Fibroblast of villous mesenchyme (primary cell): ENCODE measurements around the gene MPC1L. TPM values are rescaled to one million over a fixed set of nuclear protein-coding genes. Genes with fewer than 3 reads are reported as not detected.
"Not testable (repeated sequence)": the region's sequence is repeated elsewhere in the genome, so short reads cannot be mapped to it uniquely, and the experiment has no call there.

ENCODE experiments used
- DNase-seq: peaks from one replicate; pipeline ENCODE4 v3.0.0-alpha.2; 2010; ENCODE audit warnings: low read depth
- H3K4me3 ChIP-seq: 2 replicates; pipeline ENCODE4 v1.5.1; 2011; ENCODE audit warnings: low read depth, mild to moderate bottlenecking, low read length
- CTCF ChIP-seq: IDR thresholded peaks from 2 replicates; pipeline ENCODE4 v1.5.1; 2012; ENCODE audit warnings: low read depth, mild to moderate bottlenecking, low read length; ENCODE audit not compliant: insufficient read depth
- total RNA-seq: library from RNA; depleted of rRNA; stranded (reverse); fragments of >200 nt; gene quantifications from 2 replicates; pipeline ENCODE4 v1.2.3, GENCODE V29; 2012

MPC1L gene
- total RNA-seq, 1 donor: not detected

- DNase-seq: peak; percentile 93
- peak within 1 kb of the TSS; percentile 75 for H3K4me3 ChIP-seq
- no peak for TF ChIP-seq CTCF
These were observed 42.5 kb upstream of the MPC1L start, which contains the start of gene ATP6AP2 for GRCh38 chrX:40580537-40581335. TSS of gene ATP6AP2 (plus strand) at chrX:40580970. CDS start at chrX:40581066, 96 bp downstream.

GRCh38 chrX:40581336-40581920, 41.8 kb upstream of the MPC1L start:
- no peak for TF ChIP-seq CTCF
- peak overlapping the region; percentile 75 for H3K4me3 ChIP-seq
- DNase-seq: peak; percentile 48

DNA sequence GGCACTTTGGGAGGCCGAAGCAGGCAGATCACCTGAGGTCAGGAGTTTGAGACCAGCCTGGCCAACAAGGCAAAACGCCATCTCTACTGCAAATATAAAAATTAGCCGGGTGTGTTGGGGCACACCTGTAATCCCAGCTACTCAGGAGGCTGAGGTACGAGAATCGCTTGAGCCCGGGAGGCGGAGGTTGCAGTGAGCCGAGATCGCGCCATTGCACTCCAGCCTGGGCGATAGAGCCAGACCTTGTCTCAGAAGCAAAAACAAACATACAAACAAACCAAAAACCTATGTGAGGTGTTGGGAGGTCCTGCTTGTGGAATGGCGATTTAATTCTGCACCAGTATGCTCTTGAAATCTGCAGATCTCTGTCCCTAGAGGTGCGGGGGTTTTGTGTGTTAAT, 41.0 kb upstream of the MPC1L start:
- H3K4me3 ChIP-seq, DNase-seq: not testable (repeated sequence)

DNA sequence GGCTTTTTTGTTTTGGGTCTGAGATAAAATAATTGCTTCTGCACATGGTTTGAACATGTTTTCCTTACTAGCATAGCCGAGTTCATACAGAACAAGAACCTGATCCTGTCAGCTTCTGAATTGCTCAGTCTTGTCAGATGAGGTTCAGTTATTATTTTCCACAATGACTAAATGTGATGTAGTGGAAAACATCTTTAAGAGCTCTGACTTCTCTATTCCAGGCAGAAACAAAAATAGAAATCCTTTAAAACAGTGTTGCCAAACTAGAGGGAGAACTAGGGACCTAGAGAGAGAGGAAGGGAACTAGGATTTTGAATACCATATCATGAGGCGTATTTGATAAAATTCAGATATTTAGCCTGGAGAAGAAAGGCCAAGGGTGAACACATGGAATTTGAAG, 40.4 kb upstream of the MPC1L start:
- H3K4me3 ChIP-seq: no peak overlapping the region
- no peak for TF ChIP-seq CTCF
- DNase-seq: no peak

- not testable (repeated sequence) for DNase-seq, H3K4me3 ChIP-seq
These were observed 35.6 kb upstream of the MPC1L start for GRCh38 chrX:40587623-40588022.

DNA sequence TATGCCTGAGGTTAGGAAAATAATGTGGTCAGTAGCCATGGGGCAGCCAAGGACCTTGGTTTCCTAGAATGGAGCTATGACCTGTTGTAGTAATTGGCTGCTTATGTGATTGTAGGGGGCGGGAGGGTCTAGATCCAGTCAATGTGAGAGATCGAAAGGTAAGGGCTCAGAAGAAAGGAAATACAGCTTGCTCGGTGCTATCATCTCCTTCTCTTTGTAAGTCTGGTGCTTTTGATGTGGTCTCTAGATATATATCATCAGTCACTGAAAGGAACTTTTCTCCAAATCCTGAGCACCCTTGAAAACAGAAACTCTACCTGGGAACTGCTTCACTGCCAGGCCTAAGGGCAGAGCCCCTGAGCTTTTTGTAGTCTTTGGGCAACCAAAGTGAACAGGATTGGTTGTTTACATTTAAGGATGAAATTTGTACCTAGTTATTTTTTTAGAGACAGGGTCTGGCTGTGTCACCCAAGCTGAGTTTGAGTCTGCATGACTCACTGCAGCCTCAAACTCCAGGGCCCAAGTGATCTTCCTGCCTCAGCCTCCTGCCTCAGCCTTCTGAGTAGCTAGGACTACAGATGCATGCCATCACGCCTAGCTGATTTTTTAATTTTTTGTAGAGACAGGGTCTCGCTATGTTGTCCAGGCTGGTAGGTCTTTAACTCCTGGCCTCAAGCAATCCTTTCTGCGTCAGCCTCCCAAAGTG, 33.5 kb upstream of the MPC1L start:
- DNase-seq, H3K4me3 ChIP-seq: not testable (repeated sequence)

DNA sequence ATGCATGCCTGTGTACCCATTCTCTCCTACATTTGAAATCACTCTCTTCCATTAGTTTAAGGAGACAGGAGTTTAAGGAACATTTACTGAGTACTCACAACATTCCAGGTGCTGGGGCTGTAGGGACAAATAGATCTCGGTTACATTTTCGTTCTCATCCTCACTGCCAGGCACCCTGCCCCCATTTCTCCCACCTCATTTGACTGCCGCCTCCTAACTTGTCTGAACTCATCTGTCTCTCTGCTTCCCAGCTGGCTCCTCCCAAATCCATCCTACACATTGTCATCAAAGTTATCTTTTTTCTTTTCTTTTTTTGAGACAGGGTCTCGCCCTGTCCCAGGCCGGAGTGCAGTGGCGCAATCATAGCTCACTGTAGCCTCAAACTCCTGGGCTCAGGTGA, 19.8 kb upstream of the MPC1L start:
- H3K4me3 ChIP-seq: no peak overlapping the region
- DNase-seq: no peak
- no peak for TF ChIP-seq CTCF

DNA sequence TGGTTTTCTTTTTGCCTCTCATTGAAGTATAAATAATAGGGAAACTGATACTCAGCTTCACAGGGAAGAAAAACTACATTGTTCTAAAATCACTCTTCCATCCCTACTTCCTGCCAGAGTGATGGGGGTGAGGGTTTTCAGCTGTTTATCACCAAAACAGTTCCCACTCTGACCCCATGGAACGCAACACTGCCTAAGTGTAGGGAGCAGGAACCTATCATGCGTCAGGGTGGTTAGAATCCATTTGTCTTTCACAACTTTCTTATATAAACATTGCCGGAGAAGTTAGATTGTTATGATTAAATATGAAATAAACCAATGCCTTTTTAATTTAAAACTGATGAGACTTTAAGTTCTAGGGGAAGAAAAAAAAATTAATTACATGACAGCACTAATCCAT, 15.8 kb upstream of the MPC1L start:
- no peak for TF ChIP-seq CTCF
- no peak for DNase-seq
- H3K4me3 ChIP-seq: no peak overlapping the region
